ENCODE data around the gene DIS3L. TPM values are rescaled to one million over a fixed set of nuclear protein-coding genes. Genes with fewer than 3 reads are reported as not detected.
"Not testable (repeated sequence)": the region's sequence is repeated elsewhere in the genome, so short reads cannot be mapped to it uniquely, and the experiment has no call there.

DIS3L gene
- total RNA-seq, 1 experiment from 2014 or later: 31.1 TPM

DNA sequence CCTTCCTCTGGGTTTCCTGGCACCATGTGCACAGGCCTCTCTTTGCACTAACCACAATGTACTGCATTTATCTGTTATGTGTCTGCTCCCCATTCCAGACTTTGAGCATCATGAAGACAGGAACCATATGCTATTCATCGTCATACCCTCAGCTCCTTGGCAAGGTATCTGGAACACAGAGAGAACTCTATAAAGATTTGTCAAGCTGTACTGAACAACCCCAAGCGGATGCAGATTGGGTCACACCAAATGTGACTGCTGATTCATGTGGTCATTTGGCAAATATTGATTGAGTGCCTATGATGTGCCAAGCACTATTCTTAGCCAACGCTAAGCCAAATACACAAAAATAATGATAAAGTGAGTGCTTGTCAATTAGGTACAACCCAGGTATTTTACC lies 32.3 kb upstream of the DIS3L start:
- POLR2A ChIA-PET: no interaction called here

DNA sequence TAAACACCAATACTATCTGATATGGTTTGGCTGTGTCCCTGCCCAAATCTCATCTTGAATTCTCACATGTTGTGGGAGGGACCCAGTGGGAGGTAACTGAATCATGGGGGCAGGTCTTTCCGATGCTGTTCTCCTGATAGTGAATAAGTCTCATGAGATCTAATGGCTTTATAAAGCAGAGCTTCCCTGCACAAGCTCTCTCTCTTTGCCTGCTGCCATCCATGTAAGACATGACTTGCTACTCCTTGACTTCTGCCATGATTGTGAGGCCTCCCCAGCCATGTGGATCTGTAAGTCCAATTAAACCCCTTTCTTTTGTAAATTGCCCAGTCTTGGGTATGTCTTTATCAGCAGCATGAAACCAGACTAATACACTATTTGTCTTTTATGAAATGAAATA lies 30.5 kb upstream of the DIS3L start:
- ATAC-seq; H3K27me3 ChIP-seq (ENCODE audit: control insufficient read depth, insufficient read depth, low read length); H3K27ac ChIP-seq (ENCODE audit: low read length); H3K4me3 ChIP-seq (ENCODE audit: low read depth in 2 of 2, low read length in 2 of 2); DNase-seq (ENCODE audit: low read depth, low spot score); intact Hi-C loops (cut with micrococcal nuclease; ENCODE audit: unreplicated experiment); H3K9me3 ChIP-seq (ENCODE audit: control insufficient read depth, insufficient read depth, low read depth, low read length); POLR2A ChIA-PET; BruUV-seq (replicated peaks); H3K4me1 ChIP-seq (ENCODE audit: control insufficient read depth, insufficient read depth, low read length); in situ Hi-C loops (cut with HindIII; ENCODE audit: low pct_unique_long_range_greater_than_20kb, low sequenced_read_pairs); H3K36me3 ChIP-seq (ENCODE audit: control insufficient read depth, insufficient read depth, low read length): not testable (repeated sequence)
- CTCF ChIA-PET: interaction anchor here (0.6 kb wide), 1 partner anchor 221 kb away, joined by 4 read pairs; no protein-coding TSS in a partner anchor

More for the DNA sequence above, 32.3 kb upstream of the DIS3L start:
- CTCF ChIA-PET: no interaction called here
- BruUV-seq (replicated peaks): no TSS peak
- Histone ChIP-seq H3K36me3 (ENCODE audit: control insufficient read depth, insufficient read depth, low read length) (no peaks in the 10 kb centered on the region), H3K27me3 (ENCODE audit: control insufficient read depth, insufficient read depth, low read length) (peaks cover 10% of the 10 kb centered on the region; the same call in 1 of the 2 replicates), H3K4me3 (ENCODE audit: low read depth in 2 of 2, low read length in 2 of 2) (no peak overlapping the region), H3K27ac (ENCODE audit: low read length) (no peak overlapping the region), H3K9me3 (ENCODE audit: control insufficient read depth, insufficient read depth, low read depth, low read length) (no peaks in the 10 kb centered on the region), H3K4me1 (ENCODE audit: control insufficient read depth, insufficient read depth, low read length) (no peaks in the 10 kb centered on the region)
- no peak for ATAC-seq
- in situ Hi-C loops (cut with HindIII; ENCODE audit: low pct_unique_long_range_greater_than_20kb, low sequenced_read_pairs): no loop called here
- TF ChIP-seq POLR2AphosphoS5 (IDR thresholded peaks at IDR 0.05; ENCODE audit: low read depth, low read length): no peak
- TF ChIP-seq CTCF (IDR thresholded peaks at IDR 0.05): no peak
- no peak for TF ChIP-seq SIN3A (IDR thresholded peaks at IDR 0.05; ENCODE audit: borderline replicate concordance, insufficient read depth, low read depth, low read length)
- no peak for TF ChIP-seq TCF7L2 (IDR thresholded peaks at IDR 0.05; ENCODE audit: low read depth, low read length)
- TF ChIP-seq, protein P1, sequence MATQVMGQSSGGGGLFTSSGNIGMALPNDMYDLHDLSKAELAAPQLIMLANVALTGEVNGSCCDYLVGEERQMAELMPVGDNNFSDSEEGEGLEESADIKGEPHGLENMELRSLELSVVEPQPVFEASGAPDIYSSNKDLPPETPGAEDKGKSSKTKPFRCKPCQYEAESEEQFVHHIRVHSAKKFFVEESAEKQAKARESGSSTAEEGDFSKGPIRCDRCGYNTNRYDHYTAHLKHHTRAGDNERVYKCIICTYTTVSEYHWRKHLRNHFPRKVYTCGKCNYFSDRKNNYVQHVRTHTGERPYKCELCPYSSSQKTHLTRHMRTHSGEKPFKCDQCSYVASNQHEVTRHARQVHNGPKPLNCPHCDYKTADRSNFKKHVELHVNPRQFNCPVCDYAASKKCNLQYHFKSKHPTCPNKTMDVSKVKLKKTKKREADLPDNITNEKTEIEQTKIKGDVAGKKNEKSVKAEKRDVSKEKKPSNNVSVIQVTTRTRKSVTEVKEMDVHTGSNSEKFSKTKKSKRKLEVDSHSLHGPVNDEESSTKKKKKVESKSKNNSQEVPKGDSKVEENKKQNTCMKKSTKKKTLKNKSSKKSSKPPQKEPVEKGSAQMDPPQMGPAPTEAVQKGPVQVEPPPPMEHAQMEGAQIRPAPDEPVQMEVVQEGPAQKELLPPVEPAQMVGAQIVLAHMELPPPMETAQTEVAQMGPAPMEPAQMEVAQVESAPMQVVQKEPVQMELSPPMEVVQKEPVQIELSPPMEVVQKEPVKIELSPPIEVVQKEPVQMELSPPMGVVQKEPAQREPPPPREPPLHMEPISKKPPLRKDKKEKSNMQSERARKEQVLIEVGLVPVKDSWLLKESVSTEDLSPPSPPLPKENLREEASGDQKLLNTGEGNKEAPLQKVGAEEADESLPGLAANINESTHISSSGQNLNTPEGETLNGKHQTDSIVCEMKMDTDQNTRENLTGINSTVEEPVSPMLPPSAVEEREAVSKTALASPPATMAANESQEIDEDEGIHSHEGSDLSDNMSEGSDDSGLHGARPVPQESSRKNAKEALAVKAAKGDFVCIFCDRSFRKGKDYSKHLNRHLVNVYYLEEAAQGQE (IDR thresholded peaks at IDR 0.05; ENCODE audit: insufficient read depth in 1 of 2, low read depth in 2 of 2, low read length in 1 of 2): no peak
- no peak for DNase-seq (ENCODE audit: low read depth, low spot score)
- intact Hi-C loops (cut with micrococcal nuclease; ENCODE audit: unreplicated experiment): no loop called here

- TF ChIP-seq, protein P1 (IDR thresholded peaks at IDR 0.05; ENCODE audit: insufficient read depth in 1 of 2, low read depth in 2 of 2, low read length in 1 of 2): no peak
- no peak for TF ChIP-seq TCF7L2 (IDR thresholded peaks at IDR 0.05; ENCODE audit: low read depth, low read length)
- no peak for TF ChIP-seq CTCF (IDR thresholded peaks at IDR 0.05)
- no peak for TF ChIP-seq POLR2AphosphoS5 (IDR thresholded peaks at IDR 0.05; ENCODE audit: low read depth, low read length)
- TF ChIP-seq SIN3A (IDR thresholded peaks at IDR 0.05; ENCODE audit: borderline replicate concordance, insufficient read depth, low read depth, low read length): no peak
- POLR2A ChIA-PET: interaction anchor here (0.7 kb wide), 1 partner anchor 61 kb away, joined by 3 read pairs; no protein-coding TSS in a partner anchor
- Histone ChIP-seq H3K9me3 (ENCODE audit: control insufficient read depth, insufficient read depth, low read depth, low read length) (no peaks in the 10 kb centered on the region), H3K4me3 (ENCODE audit: low read depth in 2 of 2, low read length in 2 of 2) (no peak overlapping the region), H3K27ac (ENCODE audit: low read length) (no peak overlapping the region), H3K4me1 (ENCODE audit: control insufficient read depth, insufficient read depth, low read length) (no peaks in the 10 kb centered on the region), H3K27me3 (ENCODE audit: control insufficient read depth, insufficient read depth, low read length) (no peaks in the 10 kb centered on the region; the same call in 1 of the 2 replicates), H3K36me3 (ENCODE audit: control insufficient read depth, insufficient read depth, low read length) (no peaks in the 10 kb centered on the region)
- CTCF ChIA-PET: no interaction called here
- ATAC-seq (no peak), DNase-seq (ENCODE audit: low read depth, low spot score) (no peak)
- intact Hi-C loops (cut with micrococcal nuclease; ENCODE audit: unreplicated experiment) (no loop called here), in situ Hi-C loops (cut with HindIII; ENCODE audit: low pct_unique_long_range_greater_than_20kb, low sequenced_read_pairs) (no loop called here)
- BruUV-seq (replicated peaks): no TSS peak
Observed at GRCh38 chr15:66264859-66265513, 28.4 kb upstream of the DIS3L start.

Measured in Panc1 (cell line).